Measurements from ENCODE around the gene RASAL3.

The RASAL3 gene

DNA sequence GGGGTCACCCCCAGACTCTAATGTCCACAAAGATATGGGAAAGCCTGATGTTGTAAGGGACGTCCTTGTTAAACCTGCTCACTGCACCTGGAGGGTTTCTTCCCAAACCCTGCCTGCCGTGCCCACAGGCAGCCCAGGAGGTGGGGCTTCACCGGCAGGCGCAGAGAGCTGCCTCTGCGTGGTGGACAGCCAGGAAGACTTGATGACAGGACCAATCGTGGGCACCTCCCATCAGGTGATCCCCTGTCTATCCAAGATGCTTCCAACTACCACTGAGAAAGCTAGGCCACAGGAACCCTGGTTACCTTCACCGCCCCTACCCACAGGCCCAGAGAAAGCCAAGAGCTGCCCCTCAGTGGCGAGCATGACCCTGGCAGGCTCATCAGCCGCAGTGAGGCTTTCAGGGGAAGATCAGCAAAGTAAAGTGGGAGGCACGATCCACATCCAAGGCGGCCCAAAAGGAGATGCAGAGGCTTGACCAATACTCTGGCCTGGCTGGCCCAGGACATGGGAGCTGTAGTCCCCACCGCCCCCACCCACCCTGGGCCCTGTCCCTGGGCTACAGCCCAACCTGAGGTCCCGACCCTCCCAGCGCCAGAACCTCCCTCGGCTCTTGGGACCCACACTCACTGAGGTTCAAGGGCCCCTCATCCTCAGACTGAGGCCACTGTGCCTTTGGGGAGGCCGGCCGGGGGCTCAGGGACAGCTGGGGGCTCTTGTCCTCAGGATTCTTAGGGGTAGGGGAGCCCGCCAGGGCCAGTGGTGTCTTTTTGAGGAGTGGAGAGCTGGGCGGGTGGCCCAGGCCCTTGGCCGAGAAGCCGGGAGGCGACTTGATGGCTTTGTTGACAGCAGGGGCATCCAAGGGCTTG lies 35.2 kb downstream of the RASAL3 start (continued):
- TF ChIP-seq, protein P1, sequence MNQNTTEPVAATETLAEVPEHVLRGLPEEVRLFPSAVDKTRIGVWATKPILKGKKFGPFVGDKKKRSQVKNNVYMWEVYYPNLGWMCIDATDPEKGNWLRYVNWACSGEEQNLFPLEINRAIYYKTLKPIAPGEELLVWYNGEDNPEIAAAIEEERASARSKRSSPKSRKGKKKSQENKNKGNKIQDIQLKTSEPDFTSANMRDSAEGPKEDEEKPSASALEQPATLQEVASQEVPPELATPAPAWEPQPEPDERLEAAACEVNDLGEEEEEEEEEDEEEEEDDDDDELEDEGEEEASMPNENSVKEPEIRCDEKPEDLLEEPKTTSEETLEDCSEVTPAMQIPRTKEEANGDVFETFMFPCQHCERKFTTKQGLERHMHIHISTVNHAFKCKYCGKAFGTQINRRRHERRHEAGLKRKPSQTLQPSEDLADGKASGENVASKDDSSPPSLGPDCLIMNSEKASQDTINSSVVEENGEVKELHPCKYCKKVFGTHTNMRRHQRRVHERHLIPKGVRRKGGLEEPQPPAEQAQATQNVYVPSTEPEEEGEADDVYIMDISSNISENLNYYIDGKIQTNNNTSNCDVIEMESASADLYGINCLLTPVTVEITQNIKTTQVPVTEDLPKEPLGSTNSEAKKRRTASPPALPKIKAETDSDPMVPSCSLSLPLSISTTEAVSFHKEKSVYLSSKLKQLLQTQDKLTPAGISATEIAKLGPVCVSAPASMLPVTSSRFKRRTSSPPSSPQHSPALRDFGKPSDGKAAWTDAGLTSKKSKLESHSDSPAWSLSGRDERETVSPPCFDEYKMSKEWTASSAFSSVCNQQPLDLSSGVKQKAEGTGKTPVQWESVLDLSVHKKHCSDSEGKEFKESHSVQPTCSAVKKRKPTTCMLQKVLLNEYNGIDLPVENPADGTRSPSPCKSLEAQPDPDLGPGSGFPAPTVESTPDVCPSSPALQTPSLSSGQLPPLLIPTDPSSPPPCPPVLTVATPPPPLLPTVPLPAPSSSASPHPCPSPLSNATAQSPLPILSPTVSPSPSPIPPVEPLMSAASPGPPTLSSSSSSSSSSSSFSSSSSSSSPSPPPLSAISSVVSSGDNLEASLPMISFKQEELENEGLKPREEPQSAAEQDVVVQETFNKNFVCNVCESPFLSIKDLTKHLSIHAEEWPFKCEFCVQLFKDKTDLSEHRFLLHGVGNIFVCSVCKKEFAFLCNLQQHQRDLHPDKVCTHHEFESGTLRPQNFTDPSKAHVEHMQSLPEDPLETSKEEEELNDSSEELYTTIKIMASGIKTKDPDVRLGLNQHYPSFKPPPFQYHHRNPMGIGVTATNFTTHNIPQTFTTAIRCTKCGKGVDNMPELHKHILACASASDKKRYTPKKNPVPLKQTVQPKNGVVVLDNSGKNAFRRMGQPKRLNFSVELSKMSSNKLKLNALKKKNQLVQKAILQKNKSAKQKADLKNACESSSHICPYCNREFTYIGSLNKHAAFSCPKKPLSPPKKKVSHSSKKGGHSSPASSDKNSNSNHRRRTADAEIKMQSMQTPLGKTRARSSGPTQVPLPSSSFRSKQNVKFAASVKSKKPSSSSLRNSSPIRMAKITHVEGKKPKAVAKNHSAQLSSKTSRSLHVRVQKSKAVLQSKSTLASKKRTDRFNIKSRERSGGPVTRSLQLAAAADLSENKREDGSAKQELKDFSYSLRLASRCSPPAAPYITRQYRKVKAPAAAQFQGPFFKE (tag by site-specific recombination; IDR thresholded peaks at IDR 0.05; ENCODE audit: borderline replicate concordance), result no peak
- TF ChIP-seq GLIS1 (tag by site-specific recombination; IDR thresholded peaks at IDR 0.05) (no peak), ZBTB10 (tag by site-specific recombination; IDR thresholded peaks at IDR 0.05) (no peak), ZNF366 (tag by site-specific recombination; conservative IDR thresholded peaks at IDR 0.05) (no peak), ZFHX2 (tag by site-specific recombination; conservative IDR thresholded peaks at IDR 0.05) (no peak), ZNF426 (tag by site-specific recombination; IDR thresholded peaks at IDR 0.05) (no peak), ZNF585B (tag by site-specific recombination; IDR thresholded peaks at IDR 0.05) (no peak), ZNF555 (tag by site-specific recombination; conservative IDR thresholded peaks at IDR 0.05) (no peak), ZBTB8A (tag by site-specific recombination; IDR thresholded peaks at IDR 0.05) (no peak), ZNF391 (tag by site-specific recombination; IDR thresholded peaks at IDR 0.05; ENCODE audit: borderline replicate concordance, low read depth) (no peak), ZNF660 (tag by site-specific recombination; IDR thresholded peaks at IDR 0.05) (no peak), HOXC10 (CRISPR knock-in tag; IDR thresholded peaks at IDR 0.05) (no peak)
- TF ChIP-seq, protein P2, sequence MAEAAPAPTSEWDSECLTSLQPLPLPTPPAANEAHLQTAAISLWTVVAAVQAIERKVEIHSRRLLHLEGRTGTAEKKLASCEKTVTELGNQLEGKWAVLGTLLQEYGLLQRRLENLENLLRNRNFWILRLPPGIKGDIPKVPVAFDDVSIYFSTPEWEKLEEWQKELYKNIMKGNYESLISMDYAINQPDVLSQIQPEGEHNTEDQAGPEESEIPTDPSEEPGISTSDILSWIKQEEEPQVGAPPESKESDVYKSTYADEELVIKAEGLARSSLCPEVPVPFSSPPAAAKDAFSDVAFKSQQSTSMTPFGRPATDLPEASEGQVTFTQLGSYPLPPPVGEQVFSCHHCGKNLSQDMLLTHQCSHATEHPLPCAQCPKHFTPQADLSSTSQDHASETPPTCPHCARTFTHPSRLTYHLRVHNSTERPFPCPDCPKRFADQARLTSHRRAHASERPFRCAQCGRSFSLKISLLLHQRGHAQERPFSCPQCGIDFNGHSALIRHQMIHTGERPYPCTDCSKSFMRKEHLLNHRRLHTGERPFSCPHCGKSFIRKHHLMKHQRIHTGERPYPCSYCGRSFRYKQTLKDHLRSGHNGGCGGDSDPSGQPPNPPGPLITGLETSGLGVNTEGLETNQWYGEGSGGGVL (tag by site-specific recombination; IDR thresholded peaks at IDR 0.05), result no peak

- Histone ChIP-seq H3K36me3 (ENCODE audit: control insufficient read depth in 2 of 2, insufficient read depth in 1 of 2, low read length in 2 of 2) (peaks cover 10 to 74% of the 10 kb centered on the region in 2 experiments), H3K4me1 (ENCODE audit: control insufficient read depth, insufficient read depth, low read length) (peaks cover 7% of the 10 kb centered on the region)
- CTCF ChIA-PET, result interaction anchor here (0.6 kb wide), 1 partner anchor 129 kb away, joined by 3 read pairs; no protein-coding TSS in a partner anchor
- TF ChIP-seq HOXD13 (CRISPR knock-in tag; IDR thresholded peaks at IDR 0.05; ENCODE audit: borderline replicate concordance) (no peak), ZNF792 (tag by site-specific recombination; IDR thresholded peaks at IDR 0.05) (no peak), ZNF558 (tag by site-specific recombination; IDR thresholded peaks at IDR 0.05) (no peak), ZNF843 (tag by site-specific recombination; IDR thresholded peaks at IDR 0.05) (no peak), ZNF121 (tag by site-specific recombination; IDR thresholded peaks at IDR 0.05) (no peak), ZNF585B (tag by site-specific recombination; IDR thresholded peaks at IDR 0.05) (no peak)
- TF ChIP-seq, protein P2 (tag by site-specific recombination; IDR thresholded peaks at IDR 0.05), result no peak
Measured at GRCh38 chr19:15427991-15428471, 36.3 kb downstream of the RASAL3 start.

More at GRCh38 chr19:15427991-15428471, 36.3 kb downstream of the RASAL3 start:
- H3K27ac ChIP-seq (ENCODE audit: extremely low read depth, low read depth, low read length), result no peak overlapping the region
- POLR2A ChIA-PET, result interaction anchor here (3.9 kb wide), 1 partner anchor 8 kb away, joined by 26 read pairs; the partner anchor contains the start of gene AKAP8L
- H3K4me3 ChIP-seq (ENCODE audit: low read depth, low read length), result no peak overlapping the region
- no peaks in the 10 kb centered on the region for H3K9me3 ChIP-seq (ENCODE audit: control insufficient read depth, insufficient read depth, low read depth, low read length)
